ENCODE measurements around the gene RHOT1.

DNA sequence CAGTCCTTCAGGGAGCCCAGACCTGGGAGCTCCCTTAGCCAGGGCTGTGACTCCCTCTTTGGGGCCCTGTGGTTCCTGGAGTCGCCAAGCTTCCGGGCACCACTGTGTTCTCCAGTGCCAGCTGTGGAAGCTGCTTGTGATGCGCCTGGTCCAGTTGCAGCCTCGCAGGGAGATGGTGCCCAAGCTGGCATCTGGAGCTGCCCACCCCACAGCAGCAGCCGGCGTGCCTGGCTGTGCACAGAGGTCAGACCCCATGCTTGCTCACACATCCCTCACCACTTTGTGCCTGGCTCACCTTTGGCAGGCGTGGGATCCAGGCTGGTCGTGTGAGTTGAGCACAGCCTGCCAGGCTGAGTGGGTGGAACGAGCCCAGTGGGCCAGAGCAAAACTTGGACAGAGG, 18.2 kb downstream of the RHOT1 start:
- TF ChIP-seq L3MBTL2 (conservative IDR thresholded peaks at IDR 0.05) (no peak), FOXM1 (IDR thresholded peaks at IDR 0.05; ENCODE audit: borderline replicate concordance) (no peak)
